Right atrium auricular region (tissue), 2 donors: Measurements from ENCODE around the gene DLGAP1. TPM values are rescaled to one million over a fixed set of nuclear protein-coding genes. Genes with fewer than 3 reads are reported as not detected.

Source experiments
- DNase-seq: peaks from one replicate; pipeline ENCODE4 v3.0.0-alpha.2; 2019; ENCODE audit warnings: low spot score
- H3K27ac ChIP-seq, 2 donors: fragments of 200-600 bp; sonication (generic); 1 replicate in 1 of 2; 2 replicates in 1 of 2; pipeline ENCODE4 v1.5.1; 2016 to 2019
- H3K27me3 ChIP-seq, 2 donors: fragments of 200-600 bp; sonication (generic); one replicate each; pipeline versions ENCODE4 v1.5.1 to v1.6.0; 2017 to 2019
- H3K36me3 ChIP-seq: fragments of 200-600 bp; sonication (generic); one replicate; pipeline ENCODE4 v1.5.1; 2016
- H3K4me1 ChIP-seq, 2 donors: fragments of 200-600 bp; sonication (generic); one replicate each; pipeline versions ENCODE4 v1.5.1 to v1.6.0; 2017 to 2019
- H3K4me3 ChIP-seq, 2 donors: fragments of 200-600 bp; sonication (generic); 1 replicate in 1 of 2; 2 replicates in 1 of 2; pipeline ENCODE4 v1.5.1; 2017 to 2019; ENCODE audit warnings: mild to moderate bottlenecking in 1 of 2, moderate library complexity in 1 of 2
- H3K9me3 ChIP-seq, 2 donors: fragments of 200-600 bp; sonication (generic); one replicate each; pipeline ENCODE4 v1.5.1; 2019
- CTCF ChIP-seq, 2 donors: fragments of 200-600 bp; sonication (generic); IDR thresholded peaks; one replicate each; pipeline ENCODE4 v1.5.1; 2019; ENCODE audit warnings: antibody characterized with exemption in 2 of 2
- total RNA-seq, 2 donors: library from RNA; depleted of rRNA; stranded (reverse); fragments of >200 nt; gene quantifications; one replicate each; pipeline ENCODE4 v1.1.0, GENCODE V29; 2016

Gene DLGAP1
- total RNA-seq, 2 donors from 2014 or later, result 0.56 to 1.1 TPM

DNA sequence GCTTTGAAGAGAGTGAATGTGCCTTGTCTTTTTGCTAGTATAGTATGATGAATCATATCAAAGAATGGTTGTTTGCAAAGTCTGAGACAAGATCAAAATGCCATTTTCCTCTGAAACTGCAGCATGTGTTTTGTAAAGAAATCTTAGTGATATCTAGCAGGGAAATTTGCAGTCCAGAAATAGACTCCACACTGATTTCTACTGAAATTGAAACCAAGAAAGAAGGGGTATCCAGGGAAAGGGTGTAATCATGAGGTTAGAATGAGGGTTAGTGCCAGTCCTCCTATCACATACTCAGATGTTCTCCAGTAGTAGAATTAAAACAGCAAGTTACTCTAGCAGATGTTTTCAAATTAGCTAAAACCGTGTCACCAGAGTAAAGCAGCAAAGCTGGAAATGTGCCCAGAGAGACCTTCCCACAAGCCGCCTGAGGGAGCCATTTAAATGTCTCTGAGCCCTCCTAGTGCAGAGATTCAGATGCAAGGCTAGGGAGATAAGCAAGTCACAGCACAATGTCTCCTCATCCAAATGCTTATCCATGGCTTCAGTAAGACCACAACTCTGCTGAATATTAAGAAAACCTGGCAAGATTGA, 4.9 kb downstream of the DLGAP1 start:
- Histone ChIP-seq H3K4me1 (peaks cover 0 to 10% of the 10 kb centered on the region in 2 donors), H3K27me3 (peaks cover 0 to 6% of the 10 kb centered on the region in 2 donors), H3K4me3 (no peak overlapping the region), H3K9me3 (no peaks in the 10 kb centered on the region), H3K27ac (no peak overlapping the region), H3K36me3 (no peaks in the 10 kb centered on the region)
- TF ChIP-seq CTCF (IDR thresholded peaks at IDR 0.05), result no peak
- no peak for DNase-seq

- Histone ChIP-seq H3K27me3 (no peaks in the 10 kb centered on the region), H3K36me3 (no peaks in the 10 kb centered on the region), H3K9me3 (no peaks in the 10 kb centered on the region), H3K4me3 (no peak overlapping the region), H3K27ac (no peak overlapping the region), H3K4me1 (no peaks in the 10 kb centered on the region)
- no peak for TF ChIP-seq CTCF (IDR thresholded peaks at IDR 0.05)
- DNase-seq, result no peak
Measured at GRCh38 chr18:4445902-4446301, 9.2 kb downstream of the DLGAP1 start.

DNA sequence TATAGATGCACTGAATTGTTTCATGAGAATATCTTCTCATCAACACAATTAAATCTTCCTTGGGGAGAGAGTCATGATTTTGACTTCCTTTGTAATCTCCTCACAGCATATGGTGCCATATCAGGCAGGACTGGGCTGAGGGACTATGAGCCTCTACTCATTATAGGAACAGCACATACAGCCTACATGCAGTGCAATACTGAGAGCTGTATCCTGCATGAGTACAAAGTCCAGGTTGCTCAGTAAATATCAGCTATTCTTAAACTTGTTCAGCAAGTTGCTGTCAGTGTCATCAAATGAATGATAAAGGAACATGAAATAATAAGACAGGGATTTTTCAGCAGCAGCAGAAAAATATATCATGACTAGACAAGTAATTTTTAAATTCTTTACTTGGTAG, 10.8 kb downstream of the DLGAP1 start:
- H3K4me3 ChIP-seq, result no peak overlapping the region
- no peaks in the 10 kb centered on the region for H3K36me3 ChIP-seq
- H3K4me1 ChIP-seq, result no peaks in the 10 kb centered on the region
- no peak for DNase-seq
- H3K27me3 ChIP-seq, result no peaks in the 10 kb centered on the region
- no peaks in the 10 kb centered on the region for H3K9me3 ChIP-seq
- no peak for TF ChIP-seq CTCF (IDR thresholded peaks at IDR 0.05)
- H3K27ac ChIP-seq, result no peak overlapping the region

GRCh38 chr18:4441098-4441497, 14.0 kb downstream of the DLGAP1 start:
- Histone ChIP-seq H3K27me3 (no peaks in the 10 kb centered on the region), H3K9me3 (no peaks in the 10 kb centered on the region), H3K27ac (no peak overlapping the region), H3K36me3 (no peaks in the 10 kb centered on the region), H3K4me1 (no peaks in the 10 kb centered on the region), H3K4me3 (no peak overlapping the region)
- no peak for TF ChIP-seq CTCF (IDR thresholded peaks at IDR 0.05)
- no peak for DNase-seq

DNA sequence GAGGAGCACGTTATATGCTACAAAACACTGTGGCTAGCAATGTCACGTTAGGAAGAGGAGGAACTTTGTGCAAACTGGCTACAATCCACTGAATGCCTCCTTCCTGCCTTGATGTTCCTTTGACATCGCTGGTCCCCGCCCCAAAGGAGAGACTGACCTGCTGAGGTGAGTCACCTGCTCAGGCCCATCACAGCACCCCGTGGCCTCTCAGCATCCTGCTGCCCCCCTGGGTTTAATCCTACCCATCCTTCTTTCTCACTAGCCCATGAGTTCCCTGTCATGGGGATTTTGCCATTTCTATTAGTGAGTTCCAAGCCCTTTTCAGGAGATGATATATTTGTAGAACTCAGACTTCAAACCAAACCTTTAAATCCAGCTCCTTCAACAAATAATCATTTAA, 16.2 kb downstream of the DLGAP1 start:
- Histone ChIP-seq H3K27me3 (no peaks in the 10 kb centered on the region), H3K36me3 (no peaks in the 10 kb centered on the region), H3K9me3 (no peaks in the 10 kb centered on the region), H3K4me1 (no peaks in the 10 kb centered on the region), H3K4me3 (no peak overlapping the region), H3K27ac (no peak overlapping the region)
- no peak for TF ChIP-seq CTCF (IDR thresholded peaks at IDR 0.05)
- DNase-seq, result no peak

- DNase-seq, result no peak
Measured at GRCh38 chr18:4433717-4434116, 21.4 kb downstream of the DLGAP1 start.

More at GRCh38 chr18:4433717-4434116, 21.4 kb downstream of the DLGAP1 start:
- Histone ChIP-seq H3K4me1 (no peaks in the 10 kb centered on the region), H3K4me3 (no peak overlapping the region), H3K27me3 (no peaks in the 10 kb centered on the region), H3K36me3 (no peaks in the 10 kb centered on the region), H3K9me3 (no peaks in the 10 kb centered on the region), H3K27ac (no peak overlapping the region)
- TF ChIP-seq CTCF (IDR thresholded peaks at IDR 0.05), result no peak
